DMS79 treated with DMSO at 0.1 percent for 48 hours (cell line): ENCODE measurements around the gene TRMT44.

Experiments
- DNase-seq: peaks from one replicate; lab custom pipeline; 2025; lab: John Stamatoyannopoulos, UW

The TRMT44 gene

GRCh38 chr4:8513931-8514330 is 73.4 kb downstream of the TRMT44 start:
- no peak for DNase-seq

GRCh38 chr4:8514391-8514790 is 73.8 kb downstream of the TRMT44 start:
- DNase-seq: no peak

- DNase-seq: no peak
These were observed 74.9 kb downstream of the TRMT44 start for GRCh38 chr4:8515316-8516060.

- DNase-seq: no peak
These were observed 75.5 kb downstream of the TRMT44 start for GRCh38 chr4:8516061-8516573.

- DNase-seq: no peak
These were observed 76.5 kb downstream of the TRMT44 start for GRCh38 chr4:8516996-8517550.

GRCh38 chr4:8517946-8518345 is 77.4 kb downstream of the TRMT44 start:
- no peak for DNase-seq

- DNase-seq: no peak
These were observed 81.9 kb downstream of the TRMT44 start for GRCh38 chr4:8522160-8523120.

- DNase-seq: no peak
These were observed 82.6 kb downstream of the TRMT44 start for GRCh38 chr4:8523175-8523574.

GRCh38 chr4:8523766-8524165 is 83.2 kb downstream of the TRMT44 start:
- no peak for DNase-seq

GRCh38 chr4:8524595-8525382 is 84.2 kb downstream of the TRMT44 start:
- no peak for DNase-seq

- no peak for DNase-seq
These were observed 85.0 kb downstream of the TRMT44 start for GRCh38 chr4:8525383-8526120.
